ENCODE results near the gene FLT1.

GRCh38 chr13:28451482-28452217, 43.3 kb downstream of the FLT1 start:
- no peak for TF ChIP-seq POLR2AphosphoS5 (IDR thresholded peaks at IDR 0.05)
- TF ChIP-seq, protein P1, sequence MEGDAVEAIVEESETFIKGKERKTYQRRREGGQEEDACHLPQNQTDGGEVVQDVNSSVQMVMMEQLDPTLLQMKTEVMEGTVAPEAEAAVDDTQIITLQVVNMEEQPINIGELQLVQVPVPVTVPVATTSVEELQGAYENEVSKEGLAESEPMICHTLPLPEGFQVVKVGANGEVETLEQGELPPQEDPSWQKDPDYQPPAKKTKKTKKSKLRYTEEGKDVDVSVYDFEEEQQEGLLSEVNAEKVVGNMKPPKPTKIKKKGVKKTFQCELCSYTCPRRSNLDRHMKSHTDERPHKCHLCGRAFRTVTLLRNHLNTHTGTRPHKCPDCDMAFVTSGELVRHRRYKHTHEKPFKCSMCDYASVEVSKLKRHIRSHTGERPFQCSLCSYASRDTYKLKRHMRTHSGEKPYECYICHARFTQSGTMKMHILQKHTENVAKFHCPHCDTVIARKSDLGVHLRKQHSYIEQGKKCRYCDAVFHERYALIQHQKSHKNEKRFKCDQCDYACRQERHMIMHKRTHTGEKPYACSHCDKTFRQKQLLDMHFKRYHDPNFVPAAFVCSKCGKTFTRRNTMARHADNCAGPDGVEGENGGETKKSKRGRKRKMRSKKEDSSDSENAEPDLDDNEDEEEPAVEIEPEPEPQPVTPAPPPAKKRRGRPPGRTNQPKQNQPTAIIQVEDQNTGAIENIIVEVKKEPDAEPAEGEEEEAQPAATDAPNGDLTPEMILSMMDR (IDR thresholded peaks at IDR 0.05): no peak
- no peak for TF ChIP-seq POLR2A (IDR thresholded peaks at IDR 0.05; ENCODE audit: low read depth)
- no peak for TF ChIP-seq EP300 (IDR thresholded peaks at IDR 0.05)

All from esophagus muscularis mucosa (tissue), 4 donors.